Esophagus squamous epithelium (tissue), 4 donors: ENCODE results near the gene MYH7B.

Experiments
- POLR2A ChIP-seq, 4 donors: fragments of 450-650 bp; IDR thresholded peaks; one replicate each; pipeline ENCODE4 v1.6.1; 2017; ENCODE audit warnings: antibody characterized with exemption in 4 of 4, mild to moderate bottlenecking in 4 of 4, moderate library complexity in 3 of 4
- TF ChIP-seq, protein P1 (sequence below), 6 experiments: fragments of 450-650 bp in 4 of 6; fragments of 200-600 bp in 2 of 6; sonication (generic) in 2 of 6; IDR thresholded peaks; one replicate each; pipeline ENCODE4 v1.5.1; 2016 to 2019; ENCODE audit warnings: antibody characterized with exemption in 6 of 6, mild to moderate bottlenecking in 4 of 6, moderate library complexity in 4 of 6

DNA sequence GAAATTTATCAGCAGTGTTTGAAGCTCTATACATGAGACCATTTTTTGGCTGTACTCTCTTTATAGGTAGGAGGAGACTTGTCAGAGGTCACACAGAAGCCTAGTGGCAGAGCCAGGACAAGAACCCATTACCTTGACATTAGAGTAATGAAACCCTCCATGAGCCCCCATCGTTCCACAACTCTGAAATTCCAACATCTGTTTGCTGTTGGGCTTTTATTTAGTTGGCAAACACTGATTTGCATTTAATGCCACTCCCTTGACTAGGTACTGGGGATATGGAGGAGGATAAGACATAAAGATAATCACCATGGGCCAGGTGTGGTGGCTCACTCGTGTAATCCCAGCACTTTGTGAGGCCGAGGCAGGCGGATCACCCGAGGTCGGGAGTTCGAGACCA is 1.7 kb upstream of the MYH7B start:
- TF ChIP-seq, protein P1, sequence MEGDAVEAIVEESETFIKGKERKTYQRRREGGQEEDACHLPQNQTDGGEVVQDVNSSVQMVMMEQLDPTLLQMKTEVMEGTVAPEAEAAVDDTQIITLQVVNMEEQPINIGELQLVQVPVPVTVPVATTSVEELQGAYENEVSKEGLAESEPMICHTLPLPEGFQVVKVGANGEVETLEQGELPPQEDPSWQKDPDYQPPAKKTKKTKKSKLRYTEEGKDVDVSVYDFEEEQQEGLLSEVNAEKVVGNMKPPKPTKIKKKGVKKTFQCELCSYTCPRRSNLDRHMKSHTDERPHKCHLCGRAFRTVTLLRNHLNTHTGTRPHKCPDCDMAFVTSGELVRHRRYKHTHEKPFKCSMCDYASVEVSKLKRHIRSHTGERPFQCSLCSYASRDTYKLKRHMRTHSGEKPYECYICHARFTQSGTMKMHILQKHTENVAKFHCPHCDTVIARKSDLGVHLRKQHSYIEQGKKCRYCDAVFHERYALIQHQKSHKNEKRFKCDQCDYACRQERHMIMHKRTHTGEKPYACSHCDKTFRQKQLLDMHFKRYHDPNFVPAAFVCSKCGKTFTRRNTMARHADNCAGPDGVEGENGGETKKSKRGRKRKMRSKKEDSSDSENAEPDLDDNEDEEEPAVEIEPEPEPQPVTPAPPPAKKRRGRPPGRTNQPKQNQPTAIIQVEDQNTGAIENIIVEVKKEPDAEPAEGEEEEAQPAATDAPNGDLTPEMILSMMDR (IDR thresholded peaks at IDR 0.05) = no peak
- TF ChIP-seq POLR2A (IDR thresholded peaks at IDR 0.05) = no peak
